HG03575 (cell line): ENCODE measurements around the gene PRDM5.

Experiments
- ATAC-seq: cut with Tn5 transposase; IDR thresholded peaks from one replicate; pipeline ENCODE4 v1.9.1; 2021; ENCODE audit not compliant: unreplicated experiment, insufficient number of reproducible peaks, low FRiP score; ENCODE audit errors: extremely low read depth

The PRDM5 gene

GRCh38 chr4:120922381-120923206 lies at the start of gene PRDM5:
PRDM5 (minus strand) TSS chr4:120922726; CDS start chr4:120922608, 118 bp downstream.
- ATAC-seq = no peak

DNA sequence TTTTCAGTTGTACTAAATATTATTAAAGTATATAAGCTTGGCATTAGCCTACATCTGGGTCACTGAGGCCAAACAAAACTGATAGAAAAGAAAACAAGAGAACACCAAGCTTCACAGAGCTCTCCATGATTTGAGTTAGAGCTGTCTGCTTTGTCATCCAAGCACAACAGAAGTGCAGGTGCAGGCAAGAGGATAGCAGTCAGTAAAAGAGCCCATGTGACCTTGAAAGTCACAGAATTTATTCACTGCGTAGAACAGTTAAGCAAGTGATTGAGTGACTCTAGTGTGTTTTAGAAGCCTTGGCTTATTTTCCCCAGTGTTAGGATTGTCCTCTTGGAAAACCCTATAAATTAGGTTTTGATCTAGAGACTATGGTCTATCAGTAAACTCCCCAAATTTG lies 49.4 kb upstream of the PRDM5 start:
- no peak for ATAC-seq

DNA sequence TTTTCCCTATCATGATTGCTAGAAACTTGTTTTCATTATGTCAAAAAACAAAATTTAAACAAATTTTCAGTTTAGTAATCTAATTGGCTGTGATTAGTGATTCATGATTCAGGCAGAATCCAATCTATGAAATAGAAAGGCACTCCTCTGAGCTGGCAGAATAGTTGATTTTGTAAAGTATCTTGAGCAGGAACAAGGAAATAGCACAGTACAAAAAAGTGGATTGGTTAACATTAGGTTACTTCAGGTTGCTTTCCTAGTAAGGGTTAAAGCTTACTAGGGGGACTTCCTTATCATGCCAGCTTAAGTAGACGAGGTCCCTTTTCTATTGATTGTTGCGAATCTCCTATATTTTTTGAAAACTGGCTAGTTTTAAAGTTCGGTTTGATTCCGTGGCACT lies 43.4 kb upstream of the PRDM5 start:
- ATAC-seq = no peak

GRCh38 chr4:120964596-120964995 lies 42.1 kb upstream of the PRDM5 start:
- no peak for ATAC-seq

DNA sequence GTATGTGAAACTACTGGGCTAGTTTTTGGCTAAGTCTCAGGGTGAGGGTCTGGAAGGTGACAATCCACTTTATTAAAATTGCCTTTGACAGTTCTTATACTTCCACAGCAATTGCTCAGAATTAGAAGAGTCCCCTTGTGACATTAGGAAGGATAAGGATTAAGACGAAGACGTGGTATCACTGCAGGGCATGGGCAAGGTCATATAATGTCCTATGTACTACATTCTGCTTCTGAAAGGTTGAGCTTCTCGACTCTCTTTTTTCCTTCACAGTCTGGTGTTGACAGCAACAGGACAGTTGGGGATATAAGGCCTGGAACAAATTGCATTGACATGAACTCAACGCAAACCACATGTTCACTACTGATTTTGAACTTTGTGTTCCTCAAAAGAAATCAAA lies 40.9 kb upstream of the PRDM5 start:
- no peak for ATAC-seq

DNA sequence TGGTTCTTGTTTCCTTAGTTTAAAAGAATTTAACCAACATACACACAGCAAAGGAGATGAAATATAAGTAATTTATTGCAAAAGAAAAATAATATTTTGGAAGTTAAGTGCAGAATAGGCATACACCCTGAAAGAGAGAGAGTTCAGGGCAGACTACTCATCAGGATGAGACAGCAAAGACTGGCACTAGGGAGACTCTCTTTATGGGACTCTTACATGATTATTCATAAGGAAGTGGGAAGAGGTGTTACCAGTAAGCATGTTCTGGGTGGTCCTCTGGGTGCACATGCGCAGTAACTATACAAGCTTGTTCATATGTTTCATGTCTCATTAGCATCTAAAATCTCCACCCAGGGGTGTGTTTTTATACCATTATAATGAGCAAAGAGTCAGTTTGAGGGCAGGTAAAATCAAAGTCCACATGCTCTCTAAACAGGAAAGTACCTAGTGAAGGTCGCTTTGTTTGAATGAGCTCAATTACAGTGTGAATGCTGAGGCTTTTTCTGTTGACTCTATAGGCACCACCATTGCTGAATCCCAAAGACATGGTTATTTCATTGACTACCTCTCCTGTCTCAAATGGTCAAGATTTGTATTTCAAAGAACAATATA lies 38.2 kb upstream of the PRDM5 start:
- no peak for ATAC-seq

- no peak for ATAC-seq
Observed at GRCh38 chr4:120948382-120948781, 25.9 kb upstream of the PRDM5 start.

DNA sequence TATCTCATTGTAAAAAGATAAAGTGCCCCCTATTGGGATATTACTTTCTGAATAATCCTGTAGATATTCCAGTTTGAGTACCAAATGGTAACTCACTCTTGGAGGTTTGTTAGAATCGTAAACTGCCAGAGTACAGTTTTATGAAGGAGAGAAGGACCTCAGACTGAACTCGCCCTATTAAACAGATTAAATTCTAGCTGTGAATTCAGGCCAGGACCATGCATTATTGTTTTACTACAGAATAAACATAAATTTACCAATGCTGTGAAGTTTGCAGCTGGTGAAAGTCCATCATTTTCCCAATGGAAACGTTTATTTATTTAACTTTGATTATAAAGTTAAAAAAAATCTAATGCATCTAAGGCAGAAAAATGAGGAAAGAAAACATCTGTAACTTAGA lies 20.2 kb upstream of the PRDM5 start:
- no peak for ATAC-seq

- no peak for ATAC-seq
Observed at GRCh38 chr4:120940547-120940946, 18.0 kb upstream of the PRDM5 start.

- ATAC-seq = no peak
Observed at GRCh38 chr4:120939693-120940092, 17.2 kb upstream of the PRDM5 start.

- ATAC-seq = no peak
Observed at GRCh38 chr4:120929847-120930246, 7.3 kb upstream of the PRDM5 start.

DNA sequence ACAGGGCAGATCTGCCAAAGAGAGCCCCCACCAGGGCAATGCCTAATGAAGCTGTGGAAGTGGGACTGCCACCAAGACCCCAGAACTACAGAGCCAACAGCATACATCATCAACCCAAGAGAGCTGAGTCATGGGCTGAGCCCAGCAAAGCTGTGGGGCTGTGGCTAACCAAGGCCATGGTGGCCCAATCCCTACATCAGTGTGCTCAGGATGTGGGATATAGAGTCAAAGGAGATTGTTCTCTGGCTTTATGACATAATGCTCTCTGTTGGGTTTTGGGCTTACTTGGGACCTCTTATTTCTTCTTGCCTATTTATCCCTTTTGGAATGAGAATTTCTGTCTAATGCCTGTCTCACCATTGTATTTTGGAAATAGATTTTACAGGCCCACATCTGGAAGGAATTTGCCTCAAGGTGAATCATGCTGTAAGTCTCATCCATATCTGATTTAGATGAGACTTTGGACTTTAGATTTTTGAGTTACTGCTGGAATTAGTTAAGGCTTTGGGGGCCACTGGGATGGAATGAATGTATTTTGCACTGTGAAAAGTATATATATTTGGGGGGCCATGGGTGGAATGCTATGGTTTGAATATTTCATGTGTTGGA lies 5.4 kb upstream of the PRDM5 start:
- no peak for ATAC-seq

DNA sequence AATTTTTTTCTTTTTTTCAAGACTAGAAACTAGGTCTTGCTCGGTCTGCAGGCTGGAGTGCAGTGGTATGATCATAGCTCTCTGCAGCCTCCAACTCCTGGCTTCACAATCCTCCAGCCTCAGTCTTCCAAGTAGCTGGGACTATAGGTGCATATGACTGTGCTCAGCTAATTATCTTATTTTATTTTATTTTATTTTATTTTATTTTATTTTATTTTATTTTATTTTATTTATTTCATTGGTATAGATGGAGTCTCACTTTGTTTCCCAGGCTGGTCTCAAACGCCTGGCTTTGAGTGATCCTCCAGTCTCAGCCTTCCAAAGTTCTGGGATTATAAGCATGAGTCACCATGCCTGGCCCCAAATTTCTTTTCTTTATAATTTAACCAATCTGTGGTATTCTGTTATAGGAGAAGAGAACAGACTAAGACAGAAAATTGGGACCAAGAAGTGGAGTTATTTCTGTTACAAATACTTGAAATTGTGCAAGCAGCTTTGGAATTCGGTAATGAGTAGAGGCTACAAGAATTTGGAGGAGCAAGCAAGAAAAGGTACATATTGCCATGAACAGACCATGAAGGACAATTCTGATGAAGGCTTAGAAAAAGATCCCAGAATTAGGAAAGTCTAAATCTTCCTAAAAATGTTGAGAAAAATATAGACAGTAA lies 4.0 kb upstream of the PRDM5 start:
- ATAC-seq = no peak

DNA sequence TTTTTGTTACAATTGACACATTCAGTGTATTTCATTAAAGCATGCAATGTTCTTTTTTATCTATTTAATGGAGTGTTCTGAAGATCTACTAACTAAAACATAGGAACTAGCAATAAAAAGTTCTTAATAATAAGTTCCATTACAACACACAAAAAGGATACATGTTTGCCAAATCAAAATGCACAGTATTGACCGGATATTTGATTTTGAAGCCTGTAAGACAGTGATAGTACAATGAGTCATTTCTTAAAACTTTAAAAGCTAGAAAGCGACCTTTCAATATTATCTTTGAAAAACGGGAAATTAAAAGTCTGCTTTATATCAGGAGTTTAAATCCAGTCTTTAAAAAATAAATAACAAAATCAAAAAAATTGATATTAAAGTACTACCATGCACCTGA lies 2.4 kb upstream of the PRDM5 start:
- ATAC-seq = no peak

DNA sequence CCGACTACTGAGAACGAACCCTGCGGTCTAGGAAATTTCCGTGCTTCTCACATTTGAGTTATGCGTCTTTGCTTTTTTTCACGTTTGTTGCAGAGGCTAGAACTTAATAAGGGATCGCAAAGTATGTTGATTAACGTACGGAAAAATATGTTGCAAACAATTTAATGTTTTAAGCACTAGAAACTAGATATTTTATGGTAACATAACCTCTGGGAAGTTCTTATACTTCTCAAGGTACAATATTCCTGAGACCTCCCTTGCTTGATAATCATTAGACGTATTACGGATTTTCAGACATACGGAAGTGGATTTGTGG lies 639 bp upstream of the PRDM5 start:
- ATAC-seq = no peak

DNA sequence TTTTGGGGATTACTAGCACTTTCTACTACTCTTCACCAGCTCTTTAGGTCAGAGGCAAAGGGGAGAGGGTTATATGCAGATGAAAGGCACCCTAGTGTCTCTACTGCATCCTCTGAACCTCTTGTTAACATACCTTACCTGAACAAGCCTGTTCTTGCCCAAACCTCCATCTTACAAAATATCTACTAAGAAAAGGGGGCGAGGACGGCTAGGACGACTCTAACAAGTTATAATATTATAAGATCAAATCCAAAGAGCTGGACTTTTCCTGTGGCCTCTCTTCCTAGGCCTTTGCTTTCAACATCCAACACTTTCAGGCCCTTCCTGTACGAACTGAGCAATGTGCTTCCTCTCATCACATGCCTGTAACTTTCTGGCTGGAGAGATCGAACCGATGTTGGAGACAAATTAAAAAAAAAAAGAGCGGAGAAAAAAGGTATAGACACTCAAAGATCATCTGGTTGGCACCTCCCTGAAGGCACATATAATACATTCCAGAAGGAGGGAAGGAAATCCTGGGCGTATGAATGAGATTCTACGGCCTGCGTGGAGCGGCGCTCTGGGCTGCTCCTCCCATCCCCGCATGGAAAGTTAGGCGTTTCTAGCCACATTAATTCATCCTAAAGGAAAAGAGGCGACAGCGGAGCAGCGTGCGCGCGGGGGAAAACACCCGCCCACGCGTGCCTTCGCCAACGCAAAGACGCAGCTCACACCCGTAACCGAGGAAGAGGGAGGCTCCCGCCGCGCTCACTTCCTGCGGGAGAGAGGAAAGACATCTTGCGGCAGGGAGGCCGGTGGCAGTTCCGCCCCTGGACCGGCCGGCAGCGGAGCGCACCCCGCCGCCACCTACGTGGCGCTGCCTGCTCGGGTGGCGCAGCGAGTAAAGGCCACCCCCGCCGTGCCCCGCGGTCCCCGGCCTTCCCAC lies 808 bp downstream of the PRDM5 start:
- ATAC-seq = no peak

GRCh38 chr4:120920666-120921065 lies 1.9 kb downstream of the PRDM5 start:
- ATAC-seq = no peak

DNA sequence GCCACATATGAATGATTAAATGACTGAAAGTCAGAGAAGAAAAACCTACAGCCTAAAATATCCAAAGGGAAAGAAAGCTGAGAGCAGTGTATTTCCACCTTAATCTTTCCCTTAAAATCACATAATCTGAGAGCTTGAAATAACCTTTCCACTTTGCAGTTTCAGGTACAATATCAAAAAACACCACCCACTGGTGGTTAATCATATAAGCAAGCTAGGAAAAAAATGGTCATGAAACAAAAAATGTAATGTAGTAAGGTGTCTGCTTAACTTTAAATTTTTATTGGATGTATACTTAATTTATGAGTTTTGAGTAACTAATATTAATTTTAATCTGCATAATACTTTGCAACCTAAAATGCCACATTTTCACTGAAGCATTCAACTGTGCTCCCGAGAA lies 3.2 kb downstream of the PRDM5 start:
- no peak for ATAC-seq

DNA sequence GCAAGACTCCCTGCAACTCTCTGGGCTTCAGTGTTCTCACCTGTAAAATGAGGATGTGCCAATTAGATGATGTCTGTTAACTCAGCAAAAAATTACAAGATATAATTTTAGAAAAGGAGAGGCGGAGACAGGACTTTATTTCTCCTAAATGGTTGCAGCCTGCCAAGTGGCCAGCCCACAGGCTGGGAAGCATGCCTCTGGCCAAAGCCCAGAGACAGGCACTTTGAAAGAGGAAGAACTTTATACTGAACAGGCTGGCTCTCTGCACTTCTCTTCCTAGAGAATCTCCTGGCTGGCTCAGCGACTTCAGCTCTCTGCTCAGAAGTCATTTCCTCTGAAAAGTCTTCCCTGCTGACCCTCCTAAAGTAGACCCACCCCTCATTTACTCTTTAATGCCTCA lies 3.7 kb downstream of the PRDM5 start:
- ATAC-seq = no peak
